B cell (primary cell): ENCODE measurements around the gene ACTR1B. TPM values are rescaled to one million over a fixed set of nuclear protein-coding genes. Genes with fewer than 3 reads are reported as not detected.

Source experiments
- ATAC-seq: fragments of 200-7000 bp; cut with Tn5 transposase; one replicate; pipeline ENCODE4 v1.10.0; 2021; ENCODE audit warnings: low read depth, mild to moderate bottlenecking, moderate number of reproducible peaks, moderate library complexity
- CTCF ChIA-PET: fragments of 350-600 bp; sonication (Branson Sonifier 250); formaldehyde crosslinking; loops from one replicate; lab custom pipeline; 2021; ENCODE audit warnings: antibody characterized with exemption, inconsistent platforms; lab: Charles Lee
- POLR2A ChIA-PET: fragments of 350-600 bp; sonication (Branson Sonifier 250); formaldehyde crosslinking; loops from one replicate; lab custom pipeline; 2021; ENCODE audit warnings: antibody characterized with exemption; lab: Charles Lee
- DNase-seq: peaks from one replicate; pipeline ENCODE4 v3.0.0; 2013
- H2AFZ ChIP-seq: 2 replicates; pipeline ENCODE4 v1.6.1; 2012; ENCODE audit warnings: mild to moderate bottlenecking, low read depth, low read length; ENCODE audit not compliant: insufficient read depth, poor library complexity, severe bottlenecking
- H3K27ac ChIP-seq, 2 donors: 1 replicate in 1 of 2; 2 replicates in 1 of 2; pipeline ENCODE4 v1.5.1; 2012 to 2013; ENCODE audit warnings: low read length in 2 of 2, mild to moderate bottlenecking in 2 of 2, moderate library complexity in 1 of 2
- H3K27me3 ChIP-seq, 4 experiments: fragments of 200-600 bp in 1 of 4; sonication (generic) in 1 of 4; replicated peaks in 1 of 4; 1 replicate in 2 of 4; 2 replicates in 2 of 4; pipeline versions ENCODE4 v1.6.1 to v1.7.0; 2013 to 2016; ENCODE audit warnings: low read length in 3 of 4, mild to moderate bottlenecking in 2 of 4, mixed read lengths in 1 of 4, moderate library complexity in 1 of 4; ENCODE audit not compliant: insufficient read depth in 4 of 4, control insufficient read depth in 3 of 4; ENCODE audit errors: control extremely low read depth in 1 of 4
- H3K36me3 ChIP-seq, 2 experiments: replicated peaks in 1 of 2; 1 replicate in 1 of 2; 2 replicates in 1 of 2; pipeline versions ENCODE4 v1.6.1 to v1.7.1; 2013; ENCODE audit warnings: low read length in 1 of 2; ENCODE audit not compliant: insufficient read depth in 2 of 2, control insufficient read depth in 1 of 2; ENCODE audit errors: control extremely low read depth in 1 of 2, extremely low read depth in 1 of 2
- H3K4me1 ChIP-seq, 2 donors: fragments of 200-600 bp in 1 of 2; sonication (generic) in 1 of 2; 1 replicate in 1 of 2; 2 replicates in 1 of 2; pipeline versions ENCODE4 v1.5.1 to v1.6.1; 2013 to 2017; ENCODE audit warnings: low read length in 2 of 2; ENCODE audit not compliant: control insufficient read depth in 2 of 2, insufficient read depth in 2 of 2
- H3K4me2 ChIP-seq: replicated peaks from 2 replicates; pipeline ENCODE3; 2012; ENCODE audit warnings: mild to moderate bottlenecking, low read depth, low read length; ENCODE audit not compliant: poor library complexity, severe bottlenecking
- H3K4me3 ChIP-seq, 5 experiments: fragments of 200-600 bp in 1 of 5; sonication (generic) in 1 of 5; 1 replicate in 3 of 5; 2 replicates in 2 of 5; pipeline versions ENCODE4 v1.5.1 to v1.7.0; 2011 to 2016; ENCODE audit warnings: low read length in 4 of 5, mild to moderate bottlenecking in 4 of 5, low read depth in 2 of 5, control low read depth in 1 of 5, moderate library complexity in 1 of 5; ENCODE audit not compliant: insufficient read depth in 1 of 5; ENCODE audit errors: control extremely low read depth in 1 of 5, extremely low read depth in 1 of 5
- H3K79me2 ChIP-seq: fragments of 200-600 bp; sonication (generic); one replicate; pipeline ENCODE4 v1.6.0; 2016; ENCODE audit warnings: low read length; ENCODE audit not compliant: control insufficient read depth, insufficient read depth
- H3K9ac ChIP-seq: fragments of 200-600 bp; sonication (generic); 2 replicates; pipeline ENCODE4 v1.6.1; 2017; ENCODE audit warnings: mild to moderate bottlenecking, low read length, moderate library complexity
- H3K9me3 ChIP-seq, 3 donors: one replicate each; pipeline versions ENCODE4 v1.6.1 to v1.7.1; 2013; ENCODE audit warnings: low read length in 2 of 3; ENCODE audit not compliant: control insufficient read depth in 2 of 3, insufficient read depth in 1 of 3; ENCODE audit errors: control extremely low read depth in 1 of 3
- H4K20me1 ChIP-seq: 2 replicates; pipeline ENCODE4 v1.6.0; 2012; ENCODE audit warnings: mild to moderate bottlenecking, low read length; ENCODE audit not compliant: insufficient read depth, control insufficient read depth, poor library complexity, severe bottlenecking
- H3K27ac Mint-ChIP-seq: one replicate; pipeline ENCODE4 v1.8.0; 2021; ENCODE audit warnings: mixed read lengths
- H3K27me3 Mint-ChIP-seq: one replicate; pipeline ENCODE4 v1.8.0; 2021; ENCODE audit warnings: mixed read lengths
- H3K4me1 Mint-ChIP-seq: one replicate; pipeline ENCODE4 v1.8.0; 2021; ENCODE audit warnings: mixed read lengths
- H3K4me3 Mint-ChIP-seq: one replicate; pipeline ENCODE4 v1.8.0; 2021; ENCODE audit warnings: mixed read lengths
- H3K9me3 Mint-ChIP-seq: one replicate; pipeline ENCODE4 v1.8.0; 2022; ENCODE audit warnings: mixed read lengths; ENCODE audit not compliant: insufficient read depth
- CTCF ChIP-seq: fragments of 200-600 bp; IDR thresholded peaks from one replicate; pipeline ENCODE4 v1.8.0; 2022; ENCODE audit warnings: antibody characterized with exemption, mild to moderate bottlenecking
- EZH2 ChIP-seq: IDR thresholded peaks from 2 replicates; pipeline ENCODE4 v1.6.1; 2012; ENCODE audit warnings: borderline replicate concordance, low read depth, mild to moderate bottlenecking, moderate library complexity, low read length; ENCODE audit not compliant: insufficient read depth, poor library complexity, severe bottlenecking
- WGBS: methylation state at CpG from one replicate; pipeline ENCODE4 v1.1.5; 2013; ENCODE audit warnings: missing lambda C conversion rate; ENCODE audit not compliant: insufficient coverage; 5-methylcytosine and 5-hydroxymethylcytosine counted together
- intact Hi-C: fragments of 100-400 bp; cut with micrococcal nuclease; formaldehyde crosslinking; loops from one replicate; pipeline ENCODE4 v1.10.0; 2022
- polyA plus RNA-seq: library from polyadenylated mRNA; depleted of rRNA; stranded (reverse); fragments of >200 nt; gene quantifications from 2 replicates; pipeline ENCODE4 v1.2.3, GENCODE V29; 2012
- total RNA-seq, 2 donors: library from RNA; stranded (reverse); fragments of 120-200 nt in 1 of 2; gene quantifications; 1 replicate in 1 of 2; 2 replicates in 1 of 2; pipeline versions ENCODE4 v1.2.3 to v1.2.4, GENCODE V29; 2013 to 2022

The ACTR1B gene
- total and polyA plus RNA-seq, 2 donors (not counting 1 experiment from before 2014, with no cell fraction given) = 69.0 to 143 TPM

- intact Hi-C loops = no loop called here
- TF ChIP-seq EZH2 (no peak), CTCF (no peak)
- peaks cover 2 to 7% of the 10 kb centered on the region in 2 donors for H3K4me1 ChIP-seq
These were observed 44.2 kb upstream of the ACTR1B start for GRCh38 chr2:97708048-97708380.

GRCh38 chr2:97707362-97708047 is 43.7 kb upstream of the ACTR1B start:
- Histone ChIP-seq H3K4me3 (no peak overlapping the region), H3K36me3 (no peaks in the 10 kb centered on the region), H3K27me3 (peaks cover 0 to 6% (median 0%) of the 10 kb centered on the region in 4 experiments), H3K9me3 (no peaks in the 10 kb centered on the region), H3K27ac (no peak overlapping the region), H3K4me1 (peaks cover 0 to 5% of the 10 kb centered on the region in 2 donors), H3K79me2 (no peaks in the 10 kb centered on the region), H3K4me2 (no peak overlapping the region), H4K20me1 (no peaks in the 10 kb centered on the region), H3K9ac (no peak overlapping the region), H2AFZ (no peak overlapping the region)
- ATAC-seq (no peak), DNase-seq (no peak)
- intact Hi-C loops = no loop called here
- POLR2A ChIA-PET = no interaction called here
- CTCF ChIA-PET = interaction anchor here (1.3 to 7.6 kb wide), 3 partner anchors 9 to 41 kb away, joined by 3 to 55 read pairs (median 7); no protein-coding TSS in a partner anchor
- no peak for TF ChIP-seq CTCF
- TF ChIP-seq EZH2 = no peak
- Mint-ChIP-seq H3K4me1 (peaks cover 3% of the 10 kb centered on the region), H3K9me3 (no peaks in the 10 kb centered on the region), H3K27me3 (peaks cover 8% of the 10 kb centered on the region), H3K4me3 (no peak overlapping the region), H3K27ac (no peak overlapping the region)
- WGBS = 83% methylated on average over 10 of the region's 11 CpGs

More at GRCh38 chr2:97708048-97708380, 44.2 kb upstream of the ACTR1B start:
- Histone ChIP-seq H3K9me3 (no peaks in the 10 kb centered on the region), H3K4me2 (no peak overlapping the region), H3K27ac (no peak overlapping the region), H3K79me2 (no peaks in the 10 kb centered on the region), H4K20me1 (no peaks in the 10 kb centered on the region), H3K27me3 (peaks cover 0 to 6% (median 0%) of the 10 kb centered on the region in 4 experiments), H3K4me3 (no peak overlapping the region), H2AFZ (no peak overlapping the region), H3K36me3 (no peaks in the 10 kb centered on the region), H3K9ac (no peak overlapping the region)
- no peaks in the 10 kb centered on the region for H3K9me3 Mint-ChIP-seq
- peaks cover 8% of the 10 kb centered on the region for H3K27me3 Mint-ChIP-seq
- peaks cover 3% of the 10 kb centered on the region for H3K4me1 Mint-ChIP-seq
- ATAC-seq (no peak), DNase-seq (no peak)
- no peak overlapping the region for H3K4me3 Mint-ChIP-seq
- 4% methylated on average over 4 of the region's 4 CpGs for WGBS
- no peak overlapping the region for H3K27ac Mint-ChIP-seq
- CTCF ChIA-PET = interaction anchor here (1.3 to 7.6 kb wide), 2 partner anchors 10 to 16 kb away, joined by 3 to 55 read pairs; no protein-coding TSS in a partner anchor
- POLR2A ChIA-PET = no interaction called here
